AG09319 (cell line): ENCODE data around the gene APCDD1L.
A peak's percentile ranks its signal among the peaks of the same experiment; 100 is the strongest.

ENCODE experiments used
- DNase-seq: peaks from one replicate; pipeline ENCODE4 v3.0.0-alpha.2; 2010; ENCODE audit warnings: low read depth; ENCODE audit errors: extremely low read depth
- CTCF ChIP-seq: IDR thresholded peaks from 2 replicates; pipeline ENCODE4 v1.5.1; 2011; ENCODE audit warnings: low read depth, mild to moderate bottlenecking, inconsistent platforms, low read length, moderate library complexity

Gene APCDD1L

GRCh38 chr20:58554541-58554940 lies 39.3 kb upstream of the APCDD1L start:
- DNase-seq: no peak
- no peak for TF ChIP-seq CTCF

GRCh38 chr20:58553841-58554240 lies 38.6 kb upstream of the APCDD1L start:
- DNase-seq: peak; percentile 51
- no peak for TF ChIP-seq CTCF

GRCh38 chr20:58553166-58553696 lies 38.0 kb upstream of the APCDD1L start:
- no peak for TF ChIP-seq CTCF
- DNase-seq: no peak

GRCh38 chr20:58552366-58552934 lies 37.3 kb upstream of the APCDD1L start:
- DNase-seq: no peak
- no peak for TF ChIP-seq CTCF

- TF ChIP-seq CTCF: no peak
- DNase-seq: no peak
Observed at GRCh38 chr20:58551631-58552030, 36.4 kb upstream of the APCDD1L start.

GRCh38 chr20:58550275-58551059 lies 35.3 kb upstream of the APCDD1L start:
- TF ChIP-seq CTCF: no peak
- DNase-seq: peak; percentile 46
